GM23338 (cell line): Measurements from ENCODE around the gene EHD2.

Experiments used
- EZH2 ChIP-seq: fragments of 200-600 bp; sonication (generic); IDR thresholded peaks from one replicate; pipeline ENCODE4 v1.8.0; 2017; ENCODE audit warnings: antibody characterized with exemption, mild to moderate bottlenecking, low read depth; ENCODE audit not compliant: unreplicated experiment
- EZH2phosphoT487 ChIP-seq: fragments of 200-600 bp; sonication (generic); IDR thresholded peaks from one replicate; pipeline ENCODE4 v1.8.1; 2018; ENCODE audit warnings: antibody characterized with exemption; ENCODE audit not compliant: unreplicated experiment
- POLR2AphosphoS5 ChIP-seq: IDR thresholded peaks from 2 replicates; pipeline ENCODE4 v1.6.1; 2016; ENCODE audit warnings: antibody characterized with exemption, low read depth
- ZNF114 ChIP-seq: fragments of 250-450 bp; sonication (Bioruptor Pico); IDR thresholded peaks from 2 replicates; pipeline ENCODE4 v1.5.0; 2020; ENCODE audit warnings: mild to moderate bottlenecking, moderate library complexity
- ZNF331 ChIP-seq: fragments of 250-450 bp; sonication (Bioruptor Pico); IDR thresholded peaks from 2 replicates; pipeline ENCODE4 v1.5.0; 2020; ENCODE audit warnings: low read depth, mild to moderate bottlenecking, moderate library complexity
- TF ChIP-seq, protein P1 (sequence below), 2 experiments: fragments of 200-600 bp in 1 of 2; sonication (generic) in 1 of 2; conservative IDR thresholded peaks; 2 replicates each; pipeline versions ENCODE4 v1.5.1 to v1.6.1; 2016 to 2017; ENCODE audit warnings: antibody characterized with exemption in 2 of 2, low read depth in 2 of 2, mild to moderate bottlenecking in 2 of 2, moderate library complexity in 1 of 2
- TF ChIP-seq, protein P2 (sequence below): IDR thresholded peaks from one replicate; pipeline ENCODE4 v1.6.1; 2018; ENCODE audit warnings: antibody characterized with exemption; ENCODE audit not compliant: unreplicated experiment

DNA sequence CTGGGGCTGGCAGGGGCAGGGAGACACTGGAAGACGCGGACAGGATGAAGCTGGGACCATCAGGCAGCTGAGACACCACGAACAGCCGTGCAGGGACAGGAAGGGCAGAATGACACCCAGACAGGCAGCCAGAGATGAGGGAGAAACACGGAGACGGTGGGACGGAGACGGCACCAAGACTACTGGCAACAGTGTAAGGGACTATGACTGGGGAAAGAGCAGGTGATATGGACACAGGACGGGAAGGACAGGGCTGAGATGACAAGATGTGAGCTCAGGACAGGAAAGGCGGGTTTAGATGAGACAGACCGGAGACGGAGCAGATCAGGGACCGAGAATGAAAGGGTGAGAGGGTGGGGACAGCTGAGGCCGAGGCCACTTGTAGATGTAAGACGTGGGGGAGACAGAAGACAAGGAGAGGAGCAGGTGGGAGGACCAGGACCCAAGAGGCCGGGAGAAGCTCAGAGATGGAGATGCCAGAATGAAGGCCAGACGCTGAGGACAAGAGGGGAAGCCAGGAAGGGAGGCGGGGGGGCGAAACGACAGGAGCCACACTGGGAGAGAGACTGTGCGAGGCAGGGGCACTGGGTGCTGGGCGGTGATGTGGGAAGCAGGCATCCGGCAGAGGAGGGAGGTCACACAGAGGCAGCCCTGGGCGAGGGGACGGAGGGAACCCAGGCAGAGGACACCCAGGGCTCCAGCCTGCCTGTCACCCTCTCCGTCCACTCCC is 17.5 kb upstream of the EHD2 start:
- TF ChIP-seq, protein P1, sequence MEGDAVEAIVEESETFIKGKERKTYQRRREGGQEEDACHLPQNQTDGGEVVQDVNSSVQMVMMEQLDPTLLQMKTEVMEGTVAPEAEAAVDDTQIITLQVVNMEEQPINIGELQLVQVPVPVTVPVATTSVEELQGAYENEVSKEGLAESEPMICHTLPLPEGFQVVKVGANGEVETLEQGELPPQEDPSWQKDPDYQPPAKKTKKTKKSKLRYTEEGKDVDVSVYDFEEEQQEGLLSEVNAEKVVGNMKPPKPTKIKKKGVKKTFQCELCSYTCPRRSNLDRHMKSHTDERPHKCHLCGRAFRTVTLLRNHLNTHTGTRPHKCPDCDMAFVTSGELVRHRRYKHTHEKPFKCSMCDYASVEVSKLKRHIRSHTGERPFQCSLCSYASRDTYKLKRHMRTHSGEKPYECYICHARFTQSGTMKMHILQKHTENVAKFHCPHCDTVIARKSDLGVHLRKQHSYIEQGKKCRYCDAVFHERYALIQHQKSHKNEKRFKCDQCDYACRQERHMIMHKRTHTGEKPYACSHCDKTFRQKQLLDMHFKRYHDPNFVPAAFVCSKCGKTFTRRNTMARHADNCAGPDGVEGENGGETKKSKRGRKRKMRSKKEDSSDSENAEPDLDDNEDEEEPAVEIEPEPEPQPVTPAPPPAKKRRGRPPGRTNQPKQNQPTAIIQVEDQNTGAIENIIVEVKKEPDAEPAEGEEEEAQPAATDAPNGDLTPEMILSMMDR (conservative IDR thresholded peaks at IDR 0.05; ENCODE audit: low read depth in 2 of 2) = no peak
- TF ChIP-seq POLR2AphosphoS5 = no peak
- TF ChIP-seq, protein P2, sequence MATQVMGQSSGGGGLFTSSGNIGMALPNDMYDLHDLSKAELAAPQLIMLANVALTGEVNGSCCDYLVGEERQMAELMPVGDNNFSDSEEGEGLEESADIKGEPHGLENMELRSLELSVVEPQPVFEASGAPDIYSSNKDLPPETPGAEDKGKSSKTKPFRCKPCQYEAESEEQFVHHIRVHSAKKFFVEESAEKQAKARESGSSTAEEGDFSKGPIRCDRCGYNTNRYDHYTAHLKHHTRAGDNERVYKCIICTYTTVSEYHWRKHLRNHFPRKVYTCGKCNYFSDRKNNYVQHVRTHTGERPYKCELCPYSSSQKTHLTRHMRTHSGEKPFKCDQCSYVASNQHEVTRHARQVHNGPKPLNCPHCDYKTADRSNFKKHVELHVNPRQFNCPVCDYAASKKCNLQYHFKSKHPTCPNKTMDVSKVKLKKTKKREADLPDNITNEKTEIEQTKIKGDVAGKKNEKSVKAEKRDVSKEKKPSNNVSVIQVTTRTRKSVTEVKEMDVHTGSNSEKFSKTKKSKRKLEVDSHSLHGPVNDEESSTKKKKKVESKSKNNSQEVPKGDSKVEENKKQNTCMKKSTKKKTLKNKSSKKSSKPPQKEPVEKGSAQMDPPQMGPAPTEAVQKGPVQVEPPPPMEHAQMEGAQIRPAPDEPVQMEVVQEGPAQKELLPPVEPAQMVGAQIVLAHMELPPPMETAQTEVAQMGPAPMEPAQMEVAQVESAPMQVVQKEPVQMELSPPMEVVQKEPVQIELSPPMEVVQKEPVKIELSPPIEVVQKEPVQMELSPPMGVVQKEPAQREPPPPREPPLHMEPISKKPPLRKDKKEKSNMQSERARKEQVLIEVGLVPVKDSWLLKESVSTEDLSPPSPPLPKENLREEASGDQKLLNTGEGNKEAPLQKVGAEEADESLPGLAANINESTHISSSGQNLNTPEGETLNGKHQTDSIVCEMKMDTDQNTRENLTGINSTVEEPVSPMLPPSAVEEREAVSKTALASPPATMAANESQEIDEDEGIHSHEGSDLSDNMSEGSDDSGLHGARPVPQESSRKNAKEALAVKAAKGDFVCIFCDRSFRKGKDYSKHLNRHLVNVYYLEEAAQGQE = no peak
- TF ChIP-seq EZH2phosphoT487 = no peak
- no peak for TF ChIP-seq EZH2
- no peak for TF ChIP-seq ZNF114 (CRISPR knock-in tag)
- TF ChIP-seq ZNF331 = no peak
